ENCODE results near the gene TUBA4A.
"Not testable (repeated sequence)": the region's sequence is repeated elsewhere in the genome, so short reads cannot be mapped to it uniquely, and the experiment has no call there.

Gene TUBA4A

DNA sequence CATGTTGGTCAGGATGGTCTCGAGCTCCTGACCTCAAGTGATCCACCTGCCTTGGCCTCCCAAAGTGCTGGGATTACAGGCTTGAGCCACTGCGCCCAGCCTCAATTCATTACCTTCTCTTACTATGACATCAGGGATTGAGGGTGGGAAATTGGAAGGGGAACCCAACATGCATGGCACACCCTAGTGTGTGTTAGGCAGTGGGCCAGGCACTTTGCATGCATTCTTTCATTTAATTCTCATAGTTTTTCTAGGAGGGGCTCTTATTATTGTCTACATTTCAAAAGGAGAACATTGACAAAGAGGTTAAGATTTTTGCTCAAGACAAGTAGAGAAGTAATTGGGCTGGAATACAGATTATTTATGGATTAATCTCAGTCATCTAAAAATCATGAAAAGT is 14.6 kb upstream of the TUBA4A start:
- no peak for DNase-seq (ENCODE audit: low spot score)

DNA sequence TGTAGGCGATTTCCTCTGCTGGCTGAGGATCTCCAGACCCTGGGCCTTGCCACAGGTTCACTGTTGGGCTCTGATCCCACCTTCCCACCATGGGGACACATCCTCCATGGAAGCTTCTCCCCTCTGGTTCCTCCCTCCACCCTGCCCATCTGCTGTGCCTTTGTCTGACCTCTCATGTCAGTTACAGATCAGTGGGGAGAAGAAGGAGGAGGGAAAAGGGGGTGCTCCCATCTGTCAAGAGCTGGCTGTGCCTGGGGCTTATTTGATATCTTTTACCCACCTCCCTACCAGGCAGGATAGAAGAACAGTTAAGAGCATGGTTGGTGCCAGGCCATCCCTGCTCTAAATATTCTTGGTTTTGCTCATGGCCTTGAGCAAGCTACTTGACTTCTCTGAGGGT is 13.2 kb upstream of the TUBA4A start:
- DNase-seq (ENCODE audit: low spot score), result no peak

- DNase-seq (ENCODE audit: low spot score), result no peak
Observed at GRCh38 chr2:219266232-219266631, 12.5 kb upstream of the TUBA4A start.

DNA sequence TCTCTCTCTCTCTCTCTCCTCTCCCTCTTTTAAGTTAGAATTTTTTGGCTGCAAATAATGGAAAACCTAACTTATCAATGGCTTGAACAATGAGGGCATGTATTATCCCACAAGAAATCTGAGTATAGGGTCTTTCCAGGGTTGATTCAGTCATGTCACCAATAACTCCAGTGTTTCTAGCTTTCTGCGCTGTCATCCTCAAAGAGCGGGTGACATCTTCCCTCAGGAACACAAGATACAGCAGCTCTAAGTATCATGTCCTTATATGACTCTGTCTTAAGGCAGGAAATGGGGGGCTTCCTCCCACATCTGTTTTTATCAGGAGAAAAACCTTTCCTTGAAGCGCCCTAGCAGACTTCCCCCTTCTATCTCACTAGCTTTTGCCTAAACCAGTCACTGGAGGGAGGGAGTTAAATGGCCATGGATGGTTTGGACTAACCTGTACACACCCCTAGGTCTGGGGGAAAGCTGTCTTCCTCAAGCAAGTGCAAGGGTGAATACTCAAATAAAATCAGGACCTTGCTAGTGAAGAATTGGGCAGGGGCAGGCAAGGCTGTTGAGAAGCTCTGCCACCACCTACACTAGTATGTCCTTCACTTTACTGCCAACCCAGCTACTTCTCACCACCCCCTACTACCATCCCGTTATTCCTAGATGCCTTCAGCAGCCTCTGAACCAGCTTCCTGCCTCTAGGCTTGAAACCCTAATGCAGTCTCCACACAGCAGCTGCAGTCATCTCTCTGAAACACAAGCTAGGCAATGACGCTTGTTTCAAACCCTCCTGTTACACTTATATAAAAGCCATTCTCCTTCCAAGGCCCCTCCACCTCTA is 7.5 kb upstream of the TUBA4A start:
- DNase-seq (ENCODE audit: low spot score), result no peak

DNA sequence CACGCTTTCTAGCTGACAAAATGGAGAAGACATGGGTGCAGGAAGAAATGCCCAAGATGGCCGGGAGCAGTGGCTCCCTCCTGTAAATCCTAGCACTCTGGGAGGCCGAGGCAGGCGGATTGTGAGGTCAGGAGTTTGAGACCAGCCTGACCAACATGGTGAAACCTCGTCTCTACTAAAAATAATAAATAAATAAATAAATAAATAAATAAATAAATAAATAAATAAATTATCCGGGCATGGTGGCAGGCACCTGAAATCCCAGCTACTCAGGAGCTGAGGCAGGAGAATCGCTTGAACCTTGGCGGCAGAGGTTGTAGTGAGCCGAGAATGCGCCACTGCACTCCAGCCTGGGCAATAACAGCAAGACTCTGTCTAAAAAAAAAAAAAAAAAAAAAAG is 5.2 kb upstream of the TUBA4A start:
- DNase-seq (ENCODE audit: low spot score), result not testable (repeated sequence)

GRCh38 chr2:219254590-219255201 is 978 bp upstream of the TUBA4A start:
- no peak for DNase-seq (ENCODE audit: low spot score)

DNA sequence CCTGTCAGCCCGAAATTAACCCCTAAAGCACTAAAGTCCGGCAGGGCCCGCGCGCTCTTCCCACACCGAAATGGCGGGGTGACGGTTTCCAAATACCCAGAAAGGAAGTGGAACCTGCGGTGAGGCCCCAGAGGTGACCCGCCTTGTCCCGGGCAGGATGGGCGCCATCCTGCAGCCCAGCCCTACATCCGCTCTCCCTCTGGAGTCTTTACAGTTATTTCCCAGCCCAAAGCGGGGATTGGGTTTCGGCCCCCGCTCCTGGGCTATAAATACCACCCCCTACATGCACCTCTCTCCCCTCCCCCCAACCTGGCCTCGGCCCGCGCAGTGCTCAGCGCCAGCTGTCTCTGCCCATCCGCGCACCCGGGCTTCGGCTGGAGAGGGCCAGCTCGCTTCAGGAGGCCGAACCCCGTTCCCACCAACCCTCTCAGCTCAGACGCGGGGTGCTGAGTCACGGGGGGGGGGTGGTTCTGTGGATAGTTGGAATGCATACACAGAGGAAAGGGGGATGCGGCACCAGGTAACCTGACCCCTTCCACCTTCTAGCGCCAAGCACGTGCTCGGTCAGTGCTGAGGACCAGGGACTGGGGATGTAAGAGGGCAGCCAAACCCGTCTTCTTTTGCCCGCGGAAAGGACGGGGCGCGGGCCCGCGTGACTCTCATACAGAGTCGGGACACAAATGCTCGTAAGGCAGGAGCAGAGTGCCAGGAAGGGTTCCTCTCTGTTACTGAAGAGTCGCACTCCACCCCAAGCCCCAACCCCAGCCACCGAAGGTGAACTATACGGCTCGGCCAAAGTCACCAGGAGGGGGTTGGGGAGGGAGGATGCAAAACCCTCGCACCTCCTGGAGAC is 592 bp downstream of the TUBA4A start, which contains the start of gene TUBA4B:
Gene TUBA4B (plus strand): TSS at position 344 of the 853 bp plus-strand sequence. CDS start 165 bp downstream, at position 509.
- no peak for DNase-seq (ENCODE audit: low spot score)

- DNase-seq (ENCODE audit: low spot score), result no peak
Observed at GRCh38 chr2:219252570-219252899, 1.2 kb downstream of the TUBA4A start.

- no peak for DNase-seq (ENCODE audit: low spot score)
Observed at GRCh38 chr2:219252084-219252483, 1.6 kb downstream of the TUBA4A start.

GRCh38 chr2:219251656-219252055 is 2.1 kb downstream of the TUBA4A start:
- no peak for DNase-seq (ENCODE audit: low spot score)

GRCh38 chr2:219250049-219250781 is 3.5 kb downstream of the TUBA4A start:
- no peak for DNase-seq (ENCODE audit: low spot score)

DNA sequence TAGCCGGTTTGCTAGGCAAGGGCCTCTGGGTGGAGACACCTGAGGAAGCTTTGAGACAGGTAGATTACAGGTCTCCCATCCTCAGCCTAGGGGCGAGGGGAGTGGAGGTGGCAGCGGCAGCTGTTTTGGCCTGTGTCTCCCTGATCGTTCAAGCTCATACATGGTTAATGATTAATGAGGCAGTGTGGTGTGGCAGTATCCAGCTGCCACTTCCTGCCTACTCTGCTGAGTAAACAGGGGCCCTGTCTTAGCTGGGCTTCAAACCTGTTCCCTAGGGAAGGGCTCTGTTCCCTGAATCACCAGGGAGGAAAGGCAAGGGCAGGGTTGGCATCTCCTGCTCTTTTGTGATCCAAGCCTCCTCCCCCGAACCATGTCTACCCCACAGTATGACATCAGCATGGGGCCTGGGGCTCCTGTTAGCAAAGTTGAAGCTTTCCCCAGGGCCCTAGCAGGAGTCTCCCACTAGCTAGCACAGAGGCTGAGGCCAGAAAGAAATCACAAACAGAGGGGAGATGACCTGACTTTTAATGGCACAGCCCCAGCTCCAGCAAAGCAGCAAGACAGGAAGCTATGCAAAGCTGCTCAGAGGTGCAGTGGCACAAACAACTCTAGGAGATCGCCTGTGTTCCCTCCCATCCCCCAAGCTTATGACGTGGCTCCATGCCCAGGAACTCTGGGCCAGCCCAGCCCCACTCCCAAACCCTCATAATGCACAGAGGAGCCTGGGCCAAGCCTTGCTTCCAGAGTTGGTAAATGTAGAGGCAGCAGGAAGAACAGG is 4.3 kb downstream of the TUBA4A start:
- DNase-seq (ENCODE audit: low spot score), result peak; percentile 62

DNA sequence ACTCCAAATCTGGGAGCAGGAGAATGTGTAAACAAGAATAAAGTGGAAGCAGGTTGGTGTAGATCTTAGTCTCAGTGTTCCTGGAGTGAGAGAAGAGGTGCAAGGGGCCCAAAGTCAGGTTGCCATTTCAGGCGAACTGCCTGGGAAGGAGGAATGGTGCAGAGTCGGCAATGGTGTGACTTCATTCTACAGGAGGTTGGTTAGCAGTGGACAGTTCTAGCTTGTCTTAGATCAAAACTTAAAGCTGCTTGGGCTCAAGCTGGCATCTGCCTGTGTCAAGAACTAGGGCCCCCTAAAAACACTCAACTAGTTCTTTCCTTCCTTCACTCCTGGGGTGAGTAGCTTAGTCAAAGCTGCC is 4.9 kb downstream of the TUBA4A start:
- DNase-seq (ENCODE audit: low spot score), result no peak

- DNase-seq (ENCODE audit: low spot score), result no peak
Observed at GRCh38 chr2:219247678-219248642, 5.8 kb downstream of the TUBA4A start.

- no peak for DNase-seq (ENCODE audit: low spot score)
Observed at GRCh38 chr2:219246559-219246958, 7.2 kb downstream of the TUBA4A start.

- DNase-seq (ENCODE audit: low spot score), result no peak
Observed at GRCh38 chr2:219245899-219246230, 7.9 kb downstream of the TUBA4A start.

DNA sequence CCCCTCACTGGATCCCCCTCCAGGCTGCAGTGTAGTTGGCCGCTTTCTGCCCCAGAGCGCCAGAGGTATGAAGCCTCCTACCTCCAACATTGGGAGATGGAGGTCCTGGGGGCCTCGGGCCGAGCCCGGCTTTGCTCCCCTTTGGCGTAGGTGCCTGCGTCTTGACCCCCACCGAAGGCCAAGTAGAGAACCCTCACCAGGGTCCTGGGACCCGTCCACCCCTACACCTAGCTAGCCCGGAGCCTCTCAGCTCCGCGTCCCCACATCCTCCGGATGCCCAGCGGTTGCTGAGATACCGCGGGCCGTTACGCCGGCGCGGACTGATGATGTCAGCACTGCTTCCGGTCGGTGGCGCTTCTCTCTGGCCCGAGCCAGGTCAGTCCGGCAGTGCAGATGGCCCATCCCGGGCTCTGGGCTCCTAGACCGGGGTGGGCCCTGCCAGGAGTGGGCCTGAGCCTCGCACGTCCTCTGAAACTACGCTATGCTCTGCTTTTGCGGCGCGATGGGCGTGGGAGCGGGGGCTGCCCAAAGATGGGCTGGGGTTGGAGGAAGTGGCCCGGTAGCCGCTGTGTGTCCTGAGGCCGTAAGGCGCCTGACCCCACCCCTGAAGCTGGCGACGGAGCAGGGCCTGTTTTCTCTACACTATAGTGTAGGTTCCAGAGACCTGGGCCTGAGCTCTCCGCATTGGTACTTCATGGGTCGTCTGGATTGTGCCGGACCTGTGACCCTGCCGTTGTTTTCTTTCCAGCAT is 8.4 kb downstream of the TUBA4A start, which contains the start of the genes GLB1L and STK16:
Gene GLB1L (minus strand): TSS at position 297 of the 751 bp plus-strand sequence. CDS start 1,871 bp downstream, outside the sequence.
Gene STK16 (plus strand): TSS at position 332 of the 751 bp plus-strand sequence. CDS start 521 bp downstream, outside the sequence.
- DNase-seq (ENCODE audit: low spot score), result peak; percentile 90

GRCh38 chr2:219244789-219245147 is 8.9 kb downstream of the TUBA4A start:
- DNase-seq (ENCODE audit: low spot score), result no peak

GRCh38 chr2:219243291-219243761 is 10.4 kb downstream of the TUBA4A start:
- DNase-seq (ENCODE audit: low spot score), result no peak
